ENCODE results near the gene LRRC14B.

GRCh38 chr5:187042-187431, 4.3 kb upstream of the LRRC14B start:
- TF ChIP-seq POLR2A (IDR thresholded peaks at IDR 0.05): no peak
- TF ChIP-seq, protein P1, sequence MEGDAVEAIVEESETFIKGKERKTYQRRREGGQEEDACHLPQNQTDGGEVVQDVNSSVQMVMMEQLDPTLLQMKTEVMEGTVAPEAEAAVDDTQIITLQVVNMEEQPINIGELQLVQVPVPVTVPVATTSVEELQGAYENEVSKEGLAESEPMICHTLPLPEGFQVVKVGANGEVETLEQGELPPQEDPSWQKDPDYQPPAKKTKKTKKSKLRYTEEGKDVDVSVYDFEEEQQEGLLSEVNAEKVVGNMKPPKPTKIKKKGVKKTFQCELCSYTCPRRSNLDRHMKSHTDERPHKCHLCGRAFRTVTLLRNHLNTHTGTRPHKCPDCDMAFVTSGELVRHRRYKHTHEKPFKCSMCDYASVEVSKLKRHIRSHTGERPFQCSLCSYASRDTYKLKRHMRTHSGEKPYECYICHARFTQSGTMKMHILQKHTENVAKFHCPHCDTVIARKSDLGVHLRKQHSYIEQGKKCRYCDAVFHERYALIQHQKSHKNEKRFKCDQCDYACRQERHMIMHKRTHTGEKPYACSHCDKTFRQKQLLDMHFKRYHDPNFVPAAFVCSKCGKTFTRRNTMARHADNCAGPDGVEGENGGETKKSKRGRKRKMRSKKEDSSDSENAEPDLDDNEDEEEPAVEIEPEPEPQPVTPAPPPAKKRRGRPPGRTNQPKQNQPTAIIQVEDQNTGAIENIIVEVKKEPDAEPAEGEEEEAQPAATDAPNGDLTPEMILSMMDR (IDR thresholded peaks at IDR 0.05): no peak

All from esophagus squamous epithelium (tissue), 4 donors.